ENCODE data around the gene TRAPPC12.
"Not testable (repeated sequence)": the region's sequence is repeated elsewhere in the genome, so short reads cannot be mapped to it uniquely, and the experiment has no call there.

TRAPPC12 gene

GRCh38 chr2:3443506-3444084 lies 64.1 kb downstream of the TRAPPC12 start:
- TF ChIP-seq EZH2 (IDR thresholded peaks at IDR 0.05; ENCODE audit: borderline replicate concordance, low read depth, low read length, severe bottlenecking) (no peak), CTCF (IDR thresholded peaks at IDR 0.05; ENCODE audit: borderline replicate concordance, extremely low read depth, low read length, poor library complexity, severe bottlenecking) (no peak)
- Histone ChIP-seq H3K4me2 (ENCODE audit: insufficient read depth, low read length) (no peak overlapping the region), H3K79me2 (ENCODE audit: insufficient read depth, low read length) (no peaks in the 10 kb centered on the region), H3K9me3 (ENCODE audit: insufficient read depth, low read length, severe bottlenecking) (no peaks in the 10 kb centered on the region), H3K4me1 (ENCODE audit: insufficient read depth, low read length) (no peaks in the 10 kb centered on the region), H3K36me3 (ENCODE audit: insufficient read depth, low read length) (peaks cover 32% of the 10 kb centered on the region), H3K9ac (ENCODE audit: low read depth, low read length) (no peak overlapping the region), H4K20me1 (ENCODE audit: insufficient read depth, low read length) (peaks cover 2% of the 10 kb centered on the region; the same call in 1 of the 2 replicates), H2AFZ (ENCODE audit: low read depth, low read length) (no peak overlapping the region), H3K27me3 (ENCODE audit: insufficient read depth, low read length, poor library complexity) (no peaks in the 10 kb centered on the region), H3K4me3 (ENCODE audit: low read depth in 1 of 2, low read length in 2 of 2) (no peak overlapping the region), H3K27ac (ENCODE audit: low read length) (no peak overlapping the region)
- DNase-seq: no peak
- no peak for ATAC-seq (ENCODE audit: insufficient read depth, low read depth)

- DNase-seq: no peak
- H3K9me3 ChIP-seq (ENCODE audit: insufficient read depth, low read length, severe bottlenecking): no peaks in the 10 kb centered on the region
- no peaks in the 10 kb centered on the region for H3K27me3 ChIP-seq (ENCODE audit: insufficient read depth, low read length, poor library complexity)
- no peak overlapping the region for H3K9ac ChIP-seq (ENCODE audit: low read depth, low read length)
- TF ChIP-seq CTCF (IDR thresholded peaks at IDR 0.05; ENCODE audit: borderline replicate concordance, extremely low read depth, low read length, poor library complexity, severe bottlenecking): no peak
- no peak for TF ChIP-seq EZH2 (IDR thresholded peaks at IDR 0.05; ENCODE audit: borderline replicate concordance, low read depth, low read length, severe bottlenecking)
- ATAC-seq (ENCODE audit: insufficient read depth, low read depth): no peak
- H3K4me2 ChIP-seq (ENCODE audit: insufficient read depth, low read length): no peak overlapping the region
- H4K20me1 ChIP-seq (ENCODE audit: insufficient read depth, low read length): peaks cover 3% of the 10 kb centered on the region; the same call in 1 of the 2 replicates
- H3K79me2 ChIP-seq (ENCODE audit: insufficient read depth, low read length): no peaks in the 10 kb centered on the region
- no peaks in the 10 kb centered on the region for H3K4me1 ChIP-seq (ENCODE audit: insufficient read depth, low read length)
- peaks cover 47% of the 10 kb centered on the region for H3K36me3 ChIP-seq (ENCODE audit: insufficient read depth, low read length)
- no peak overlapping the region for H3K4me3 ChIP-seq (ENCODE audit: low read depth in 1 of 2, low read length in 2 of 2)
- no peak overlapping the region for H3K27ac ChIP-seq (ENCODE audit: low read length)
- H2AFZ ChIP-seq (ENCODE audit: low read depth, low read length): no peak overlapping the region
These were observed 66.4 kb downstream of the TRAPPC12 start for GRCh38 chr2:3445891-3446290.

- DNase-seq (no peak), ATAC-seq (ENCODE audit: insufficient read depth, low read depth) (no peak)
- Histone ChIP-seq H3K36me3 (ENCODE audit: insufficient read depth, low read length) (peaks cover 47% of the 10 kb centered on the region), H2AFZ (ENCODE audit: low read depth, low read length) (no peak overlapping the region), H3K4me2 (ENCODE audit: insufficient read depth, low read length) (no peak overlapping the region), H4K20me1 (ENCODE audit: insufficient read depth, low read length) (peaks cover 3% of the 10 kb centered on the region; the same call in 1 of the 2 replicates), H3K9me3 (ENCODE audit: insufficient read depth, low read length, severe bottlenecking) (no peaks in the 10 kb centered on the region), H3K4me1 (ENCODE audit: insufficient read depth, low read length) (no peaks in the 10 kb centered on the region), H3K4me3 (ENCODE audit: low read depth in 1 of 2, low read length in 2 of 2) (no peak overlapping the region), H3K27ac (ENCODE audit: low read length) (no peak overlapping the region), H3K9ac (ENCODE audit: low read depth, low read length) (no peak overlapping the region), H3K27me3 (ENCODE audit: insufficient read depth, low read length, poor library complexity) (no peaks in the 10 kb centered on the region), H3K79me2 (ENCODE audit: insufficient read depth, low read length) (no peaks in the 10 kb centered on the region)
- TF ChIP-seq EZH2 (IDR thresholded peaks at IDR 0.05; ENCODE audit: borderline replicate concordance, low read depth, low read length, severe bottlenecking) (no peak), CTCF (IDR thresholded peaks at IDR 0.05; ENCODE audit: borderline replicate concordance, extremely low read depth, low read length, poor library complexity, severe bottlenecking) (no peak)
These were observed 66.9 kb downstream of the TRAPPC12 start for GRCh38 chr2:3446381-3446780.

DNA sequence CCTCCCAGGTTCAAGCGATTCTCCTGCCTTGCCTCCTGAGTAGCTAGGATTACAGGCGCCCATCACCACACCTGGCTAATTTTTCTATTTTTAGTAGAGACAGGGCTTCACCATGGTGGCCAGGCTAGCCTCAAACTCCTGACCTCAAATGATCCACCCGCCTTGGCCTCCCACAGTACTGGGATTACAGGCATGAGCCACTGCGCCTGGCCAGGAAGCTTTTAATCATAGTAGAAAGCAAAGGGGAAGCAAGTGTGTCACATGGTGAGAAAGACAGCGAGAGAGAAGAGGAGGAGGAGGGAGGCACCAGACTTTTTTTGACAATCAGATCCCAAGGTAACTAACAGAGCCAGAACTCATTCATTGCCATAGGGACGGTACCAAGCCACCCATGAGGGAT lies 67.7 kb downstream of the TRAPPC12 start:
- H3K27me3 ChIP-seq (ENCODE audit: insufficient read depth, low read length, poor library complexity); H3K4me2 ChIP-seq (ENCODE audit: insufficient read depth, low read length); H3K27ac ChIP-seq (ENCODE audit: low read length); DNase-seq; H4K20me1 ChIP-seq (ENCODE audit: insufficient read depth, low read length); H3K79me2 ChIP-seq (ENCODE audit: insufficient read depth, low read length); H3K9me3 ChIP-seq (ENCODE audit: insufficient read depth, low read length, severe bottlenecking); H3K4me3 ChIP-seq (ENCODE audit: low read depth in 1 of 2, low read length in 2 of 2); H2AFZ ChIP-seq (ENCODE audit: low read depth, low read length); H3K9ac ChIP-seq (ENCODE audit: low read depth, low read length); H3K4me1 ChIP-seq (ENCODE audit: insufficient read depth, low read length); ATAC-seq (ENCODE audit: insufficient read depth, low read depth): not testable (repeated sequence)
- H3K36me3 ChIP-seq (ENCODE audit: insufficient read depth, low read length): peaks cover 53% of the 10 kb centered on the region

All from DND-41 (cell line).